Activated CD8-positive, alpha-beta memory T cell treated with anti-CD3 and anti-CD28 coated beads, Interleukin-2, amount 50 U/mL, for 48 hours (primary cell): Measurements from ENCODE around the gene CARD9.

ENCODE experiments used
- DNase-seq: peaks from one replicate; pipeline ENCODE4 v3.0.0-alpha.2; 2020

CARD9 gene

GRCh38 chr9:136317695-136318094 lies 55.8 kb downstream of the CARD9 start:
- no peak for DNase-seq

- DNase-seq, result no peak
Measured at GRCh38 chr9:136316896-136317676, 56.4 kb downstream of the CARD9 start.

- DNase-seq, result no peak
Measured at GRCh38 chr9:136316271-136316751, 57.2 kb downstream of the CARD9 start.

GRCh38 chr9:136314944-136315343 lies 58.5 kb downstream of the CARD9 start:
- no peak for DNase-seq

- no peak for DNase-seq
Measured at GRCh38 chr9:136314056-136314416, 59.4 kb downstream of the CARD9 start.
